M059J (cell line): ENCODE results near the gene RWDD2A. TPM values are rescaled to one million over a fixed set of nuclear protein-coding genes. Genes with fewer than 3 reads are reported as not detected.
"Not testable (repeated sequence)": the region's sequence is repeated elsewhere in the genome, so short reads cannot be mapped to it uniquely, and the experiment has no call there.

ENCODE experiments used
- DNase-seq: peaks from one replicate; pipeline ENCODE4 v3.0.0-alpha.2; 2012; ENCODE audit warnings: low read depth
- total RNA-seq: library from RNA; depleted of rRNA; stranded (reverse); fragments of >200 nt; shearing (Covaris generic); gene quantifications from 2 replicates; pipeline ENCODE4 v1.2.3, GENCODE V29; 2014; rRNA removed

RWDD2A gene
- total RNA-seq = 1.9 and 5.1 TPM in 2 replicates

- DNase-seq = peak; percentile 89
These were observed at the start of gene RWDD2A, which contains the start of gene PGM3 for GRCh38 chr6:83192871-83193746. RWDD2A (plus strand) TSS chr6:83193357; CDS start chr6:83194452, 1,095 bp downstream. PGM3 (minus strand) TSS chr6:83193265; CDS start chr6:83191012, 2,253 bp downstream.

DNA sequence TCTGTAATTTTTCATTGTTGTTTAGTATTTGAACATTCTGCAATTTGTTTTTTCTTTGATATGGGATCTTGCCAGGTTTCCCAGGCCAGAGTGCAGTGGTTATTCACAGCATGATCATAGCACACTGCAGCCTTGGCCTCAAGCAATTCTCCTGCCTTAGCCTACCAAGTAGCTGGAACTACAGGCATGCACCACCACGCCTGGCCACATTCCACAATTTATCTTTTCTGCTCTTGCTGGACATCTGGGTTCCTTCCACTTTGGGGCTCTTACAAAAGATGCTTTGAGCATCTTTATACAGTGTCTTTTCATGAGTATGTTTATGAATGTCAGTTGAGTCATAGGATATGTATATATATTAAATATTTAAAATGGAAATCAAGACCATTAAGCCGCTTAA, 42.0 kb upstream of the RWDD2A start:
- DNase-seq = no peak

DNA sequence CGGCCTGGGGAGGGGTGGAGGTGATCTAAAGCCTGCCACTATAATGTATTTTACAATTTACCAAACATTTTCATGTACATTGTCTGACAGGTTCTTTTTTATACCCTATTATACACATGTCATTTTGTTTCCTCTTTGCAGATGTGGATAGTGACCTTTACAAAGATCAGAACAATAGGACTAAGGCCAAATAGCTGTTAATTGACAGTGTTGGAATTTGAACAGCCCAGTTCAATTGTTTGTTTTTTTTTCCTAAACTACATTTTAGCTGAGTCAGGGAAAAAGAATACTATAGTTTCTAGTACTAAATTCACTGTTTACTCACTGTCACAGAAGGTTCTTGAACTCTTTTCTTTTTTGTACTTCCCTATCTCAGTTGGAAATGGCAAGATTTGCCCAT, 40.2 kb upstream of the RWDD2A start:
- DNase-seq = no peak

- DNase-seq = no peak
These were observed 39.2 kb upstream of the RWDD2A start for GRCh38 chr6:83153883-83154521.

DNA sequence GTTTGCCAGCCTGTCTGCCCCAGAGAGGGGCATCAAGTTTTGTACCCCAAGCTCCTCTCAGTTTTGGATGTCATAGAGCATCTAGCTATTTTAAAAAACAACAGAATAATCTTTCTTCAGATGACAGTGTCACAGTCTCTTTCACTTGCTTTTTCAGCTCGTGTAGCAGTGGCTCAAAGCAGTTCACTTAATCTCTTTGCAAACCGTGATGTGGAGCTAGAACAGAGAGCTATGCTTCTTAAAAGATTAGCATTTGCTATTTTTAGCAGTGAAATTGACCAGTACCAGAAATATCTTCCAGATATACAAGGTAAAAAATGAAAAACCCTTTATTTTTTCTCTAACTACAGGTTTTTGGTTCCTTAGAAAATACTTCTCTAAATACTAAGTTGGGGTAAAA, 37.4 kb upstream of the RWDD2A start:
- no peak for DNase-seq

- no peak for DNase-seq
These were observed 33.0 kb upstream of the RWDD2A start for GRCh38 chr6:83160167-83160566.

GRCh38 chr6:83167726-83168278, 25.4 kb upstream of the RWDD2A start:
- no peak for DNase-seq

DNA sequence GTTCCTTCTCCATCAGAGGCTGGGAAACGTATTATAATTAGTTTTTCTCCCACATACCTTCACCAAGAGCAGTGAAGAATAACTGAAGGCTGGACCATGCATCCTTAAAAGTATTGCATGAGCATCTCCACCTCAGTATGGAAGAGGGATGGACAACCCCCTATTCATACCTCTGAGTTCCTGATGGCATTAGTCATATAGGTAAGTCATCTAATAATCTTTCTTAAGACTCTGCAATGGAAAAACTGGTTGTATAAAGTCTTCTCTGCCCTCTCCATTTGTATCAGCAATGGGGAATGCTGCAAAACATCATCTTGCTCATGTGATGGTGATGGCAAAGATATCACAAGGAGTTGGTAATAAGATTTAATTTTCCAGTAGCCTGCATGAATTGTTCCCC, 24.6 kb upstream of the RWDD2A start:
- DNase-seq = no peak

- DNase-seq = no peak
These were observed 24.1 kb upstream of the RWDD2A start for GRCh38 chr6:83169106-83169505.

DNA sequence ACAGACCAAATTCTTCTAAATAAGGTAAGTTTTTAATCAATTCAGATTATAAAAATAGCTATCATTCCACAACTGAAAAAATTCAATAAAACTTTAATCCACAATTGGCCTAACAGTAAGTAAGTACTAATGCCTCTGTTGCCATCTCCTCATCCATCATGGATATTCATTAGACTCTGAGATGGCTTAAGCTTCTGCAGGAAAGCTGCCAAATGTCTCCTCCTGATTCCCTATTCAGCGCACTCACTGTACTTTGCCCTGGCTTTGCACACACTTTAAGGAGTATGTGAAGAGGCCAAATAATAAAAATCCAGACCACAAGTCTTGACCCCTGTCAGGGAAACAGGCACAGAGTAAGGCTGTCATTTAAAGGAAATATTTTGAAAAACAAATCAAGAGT, 23.6 kb upstream of the RWDD2A start:
- no peak for DNase-seq

DNA sequence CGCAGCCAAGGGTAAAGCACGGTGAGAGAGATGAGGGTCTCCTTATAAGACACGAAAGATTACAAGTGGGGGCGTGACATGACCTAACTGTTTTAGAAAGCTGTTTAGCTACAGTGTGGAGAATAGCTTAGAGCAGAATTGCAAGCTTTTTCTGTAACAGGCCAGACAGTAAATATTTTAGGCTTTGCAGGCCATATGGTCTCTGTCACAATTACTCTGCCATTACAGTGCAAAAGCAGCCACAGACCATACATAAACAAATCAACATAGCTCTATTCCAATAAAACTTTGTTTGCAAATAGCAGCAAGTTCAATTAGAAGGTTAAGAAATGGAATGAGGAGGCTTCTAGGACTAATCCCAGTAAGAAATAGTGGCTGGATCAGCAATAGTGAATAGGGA, 16.9 kb upstream of the RWDD2A start:
- no peak for DNase-seq

DNA sequence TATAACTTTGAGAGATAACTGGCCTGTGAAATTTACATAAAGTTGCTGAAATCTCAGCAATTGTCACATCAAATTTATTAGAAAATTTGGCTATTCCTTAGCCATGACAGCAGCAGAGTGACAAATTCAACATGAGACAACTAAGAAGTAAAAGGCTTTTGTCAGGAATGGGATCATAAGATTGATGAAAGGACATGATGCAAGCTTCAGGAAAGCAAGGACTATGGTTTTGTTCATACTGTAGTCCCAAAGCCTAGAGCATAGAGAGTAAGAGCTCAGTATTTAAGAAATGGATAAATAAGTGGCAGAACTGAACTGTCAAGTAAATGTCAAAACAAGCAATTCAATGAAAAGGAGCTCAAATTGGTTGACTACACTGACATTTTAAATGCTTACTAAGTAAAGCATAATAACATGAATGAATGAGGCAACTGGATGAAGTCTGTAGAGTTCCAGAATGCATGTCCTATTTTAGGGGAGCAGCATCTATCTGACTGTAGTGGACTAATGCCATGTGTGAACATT, 12.7 kb upstream of the RWDD2A start:
- no peak for DNase-seq

- no peak for DNase-seq
These were observed 11.0 kb upstream of the RWDD2A start for GRCh38 chr6:83182114-83182513.

- DNase-seq = peak; percentile 98
These were observed 9.9 kb upstream of the RWDD2A start for GRCh38 chr6:83183082-83183828.

DNA sequence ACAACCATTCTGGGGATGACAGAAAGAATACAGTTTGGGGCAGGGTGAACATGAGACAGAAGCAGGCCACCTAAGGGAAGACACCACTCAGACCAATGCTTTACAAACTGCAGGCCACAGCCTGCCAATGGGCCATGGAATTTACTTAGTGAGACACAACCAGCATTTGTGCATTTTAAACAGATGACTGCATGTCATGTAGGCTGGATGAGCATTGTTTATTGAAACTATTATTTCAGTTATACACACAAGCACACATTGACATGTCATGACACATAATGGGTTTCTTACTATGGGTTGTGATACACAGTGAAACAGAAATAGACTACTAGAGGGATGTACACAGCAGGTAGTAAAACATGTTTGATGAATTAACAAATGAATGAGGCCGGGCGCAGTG, 8.1 kb upstream of the RWDD2A start:
- no peak for DNase-seq

DNA sequence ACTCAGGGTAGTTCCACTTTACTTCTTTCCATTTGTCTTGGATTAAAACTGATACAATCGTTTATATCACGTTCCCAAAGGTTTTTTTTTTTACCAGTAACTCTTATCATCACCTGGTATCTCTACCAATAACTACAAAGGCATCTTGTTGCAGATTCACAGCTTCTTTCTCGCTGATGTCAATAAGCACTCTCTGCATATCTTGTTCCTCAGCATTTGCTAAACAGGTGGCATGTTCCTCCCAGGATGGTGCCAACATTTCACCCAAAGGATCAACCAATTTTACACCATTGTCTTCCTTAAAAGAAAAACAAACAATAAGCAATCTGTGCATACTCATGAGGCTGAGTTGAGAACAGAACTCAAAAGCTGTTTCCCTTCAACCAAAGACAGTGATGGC, 4.7 kb upstream of the RWDD2A start:
- DNase-seq = no peak

- no peak for DNase-seq
These were observed 2.5 kb upstream of the RWDD2A start for GRCh38 chr6:83190626-83191025.

- DNase-seq = not testable (repeated sequence)
These were observed 1.2 kb upstream of the RWDD2A start for GRCh38 chr6:83191974-83192373.

DNA sequence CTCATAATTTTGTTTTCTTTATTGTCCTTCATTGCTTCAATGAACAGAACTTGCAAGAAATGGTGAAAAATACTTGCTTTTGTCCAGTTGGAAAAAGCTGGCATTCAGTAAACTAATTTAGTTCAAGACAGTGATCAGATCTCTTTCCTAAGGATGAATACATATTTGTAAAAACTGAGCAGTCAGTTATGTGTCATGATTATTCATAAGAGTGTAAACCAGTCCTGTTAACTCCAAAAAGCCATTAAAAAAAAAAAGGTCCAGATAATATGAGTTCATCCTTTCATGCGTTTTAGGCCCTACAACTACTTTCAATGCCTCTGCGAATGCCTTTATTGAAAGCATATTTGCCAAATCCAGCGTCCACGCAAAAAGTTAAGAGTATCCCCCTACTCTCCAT, 701 bp upstream of the RWDD2A start:
- no peak for DNase-seq

DNA sequence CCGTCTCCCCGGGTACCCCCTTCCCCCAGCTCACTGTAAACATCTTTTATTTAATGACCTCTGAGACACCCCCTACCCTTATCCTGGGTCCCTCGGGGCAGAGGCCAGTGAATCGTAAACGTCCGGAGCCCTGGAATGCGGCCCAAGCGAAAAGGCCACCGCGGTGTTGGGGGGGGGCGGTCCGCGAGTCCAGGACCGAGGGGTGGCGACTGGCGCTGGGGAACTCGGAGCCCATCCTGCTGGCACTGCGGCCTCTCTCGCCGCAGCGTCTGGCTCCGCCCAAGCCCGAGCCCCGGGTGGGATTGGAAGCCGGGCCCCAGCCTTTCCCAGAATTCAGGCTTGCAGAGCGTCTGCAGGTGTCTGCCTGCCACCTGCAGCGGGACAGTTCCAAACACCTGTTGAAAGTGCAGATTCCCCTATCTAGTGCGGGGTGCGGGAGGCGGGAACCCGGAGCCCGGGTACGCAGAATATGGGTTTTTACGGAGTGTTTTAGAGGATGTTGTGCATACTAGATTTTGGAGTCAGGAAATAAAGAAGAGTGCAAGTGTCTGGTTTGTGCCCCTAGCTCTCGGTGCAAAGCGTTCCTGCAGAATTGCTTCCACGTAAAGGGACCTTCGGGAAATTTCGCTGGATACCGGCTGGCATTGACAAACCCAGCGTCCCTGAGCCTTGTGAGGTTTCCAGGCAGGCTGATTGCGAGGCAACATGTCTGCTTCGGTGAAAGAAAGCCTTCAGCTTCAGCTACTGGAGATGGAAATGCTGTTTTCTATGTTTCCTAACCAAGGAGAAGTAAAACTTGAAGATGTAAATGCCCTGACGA, 800 bp downstream of the RWDD2A start:
- DNase-seq = peak; percentile 51
